Neural progenitor cell (in vitro differentiated cells): ENCODE data around the gene AMIGO2. TPM values are rescaled to one million over a fixed set of nuclear protein-coding genes. Genes with fewer than 3 reads are reported as not detected.

ENCODE experiments used
- DNase-seq: peaks from one replicate; pipeline ENCODE4 v3.0.0-alpha.2; 2016; ENCODE audit warnings: low spot score
- H2AFZ ChIP-seq: fragments of 200-600 bp; sonication (generic); replicated peaks from 2 replicates; pipeline ENCODE4 v1.6.1; 2016; ENCODE audit warnings: antibody characterized with exemption
- H3F3A ChIP-seq: fragments of 200-600 bp; sonication (generic); 2 replicates; pipeline ENCODE4 v1.6.1; 2016; ENCODE audit warnings: antibody characterized with exemption, low read depth
- H3K27ac ChIP-seq: fragments of 200-600 bp; sonication (generic); 2 replicates; pipeline ENCODE4 v1.5.1; 2016; ENCODE audit warnings: mild to moderate bottlenecking
- H3K27me3 ChIP-seq: fragments of 200-600 bp; sonication (generic); 2 replicates; pipeline ENCODE4 v1.6.1; 2016; ENCODE audit warnings: mild to moderate bottlenecking, moderate library complexity
- H3K36me3 ChIP-seq: fragments of 200-600 bp; sonication (generic); 2 replicates; pipeline ENCODE4 v1.5.1; 2016
- H3K4me1 ChIP-seq: fragments of 200-600 bp; sonication (generic); 2 replicates; pipeline ENCODE4 v1.6.1; 2016; ENCODE audit warnings: mixed run types
- H3K4me2 ChIP-seq: fragments of 200-600 bp; sonication (generic); 2 replicates; pipeline ENCODE4 v1.6.1; 2016
- H3K4me3 ChIP-seq: fragments of 200-600 bp; sonication (generic); 2 replicates; pipeline ENCODE4 v1.5.1; 2016
- H3K79me2 ChIP-seq: fragments of 200-600 bp; sonication (generic); 2 replicates; pipeline ENCODE4 v1.6.1; 2016; ENCODE audit warnings: low read depth
- H3K9ac ChIP-seq: fragments of 200-600 bp; sonication (generic); 2 replicates; pipeline ENCODE4 v1.6.1; 2016
- H3K9me3 ChIP-seq: fragments of 200-600 bp; sonication (generic); 2 replicates; pipeline ENCODE4 v1.5.1; 2016; ENCODE audit warnings: low read depth
- H4K20me1 ChIP-seq: fragments of 200-600 bp; sonication (generic); 2 replicates; pipeline ENCODE4 v1.6.1; 2016; ENCODE audit warnings: low read depth
- H3K27ac Mint-ChIP-seq: 3 replicates; pipeline ENCODE4 v1.8.0; 2021; ENCODE audit warnings: mixed read lengths
- H3K27me3 Mint-ChIP-seq: 2 replicates; pipeline ENCODE4 v1.8.0; 2022; ENCODE audit warnings: low read depth, mild to moderate bottlenecking, inconsistent platforms, moderate library complexity, mixed read lengths; ENCODE audit not compliant: insufficient read depth
- H3K36me3 Mint-ChIP-seq: 3 replicates; pipeline ENCODE4 v1.8.0; 2021; ENCODE audit warnings: mixed read lengths
- H3K4me1 Mint-ChIP-seq: 3 replicates; pipeline ENCODE4 v1.8.0; 2021; ENCODE audit warnings: mixed read lengths
- H3K4me3 Mint-ChIP-seq: 3 replicates; pipeline ENCODE4 v1.8.0; 2021; ENCODE audit warnings: mild to moderate bottlenecking, moderate library complexity, mixed read lengths
- H3K9me3 Mint-ChIP-seq: 3 replicates; pipeline ENCODE4 v1.8.0; 2020; ENCODE audit warnings: mixed read lengths
- CTCF ChIP-seq: fragments of 200-600 bp; sonication (generic); IDR thresholded peaks from 2 replicates; pipeline ENCODE4 v1.5.1; 2017; ENCODE audit warnings: antibody characterized with exemption, mild to moderate bottlenecking
- EZH2 ChIP-seq: fragments of 200-600 bp; sonication (generic); IDR thresholded peaks from 2 replicates; pipeline ENCODE4 v1.6.1; 2017; ENCODE audit warnings: antibody characterized with exemption, mild to moderate bottlenecking, moderate library complexity
- EZH2phosphoT487 ChIP-seq: fragments of 200-600 bp; sonication (generic); IDR thresholded peaks from 2 replicates; pipeline ENCODE4 v1.6.1; 2017; ENCODE audit warnings: antibody characterized with exemption
- total RNA-seq: library from RNA; depleted of rRNA; stranded (reverse); fragments of >200 nt; gene quantifications from 2 replicates; pipeline ENCODE4 v1.2.3, GENCODE V29; 2015; ENCODE audit warnings: low replicate concordance

AMIGO2 gene
- total RNA-seq, 1 donor from 2014 or later, result 1.6 TPM

GRCh38 chr12:47114481-47114892, 34.7 kb upstream of the AMIGO2 start:
- Mint-ChIP-seq H3K27ac (no peak overlapping the region), H3K9me3 (no peaks in the 10 kb centered on the region), H3K36me3 (no peaks in the 10 kb centered on the region), H3K4me1 (no peaks in the 10 kb centered on the region), H3K27me3 (peaks cover 2% of the 10 kb centered on the region), H3K4me3 (no peak overlapping the region)
- no peaks in the 10 kb centered on the region for H3K27me3 ChIP-seq
- H2AFZ ChIP-seq, result no peak overlapping the region
- TF ChIP-seq CTCF, result no peak
- TF ChIP-seq EZH2phosphoT487, result no peak
- no peak overlapping the region for H3K9ac ChIP-seq
- no peak overlapping the region for H3K4me3 ChIP-seq
- H3K27ac ChIP-seq, result no peak overlapping the region
- no peaks in the 10 kb centered on the region for H4K20me1 ChIP-seq
- no peak for DNase-seq
- H3K9me3 ChIP-seq, result no peaks in the 10 kb centered on the region
- H3K36me3 ChIP-seq, result no peaks in the 10 kb centered on the region
- H3K79me2 ChIP-seq, result no peaks in the 10 kb centered on the region
- H3K4me1 ChIP-seq, result no peaks in the 10 kb centered on the region
- no peaks in the 10 kb centered on the region for H3F3A ChIP-seq
- no peak overlapping the region for H3K4me2 ChIP-seq

- no peak overlapping the region for H3K4me3 ChIP-seq
- Mint-ChIP-seq H3K36me3 (no peaks in the 10 kb centered on the region), H3K27ac (no peak overlapping the region), H3K27me3 (peaks cover 2% of the 10 kb centered on the region), H3K9me3 (no peaks in the 10 kb centered on the region), H3K4me1 (no peaks in the 10 kb centered on the region), H3K4me3 (no peak overlapping the region)
- no peak overlapping the region for H3K9ac ChIP-seq
- TF ChIP-seq EZH2, result no peak
- TF ChIP-seq EZH2phosphoT487, result no peak
- TF ChIP-seq CTCF, result no peak
- no peaks in the 10 kb centered on the region for H3K36me3 ChIP-seq
- H2AFZ ChIP-seq, result no peak overlapping the region
- H3K4me1 ChIP-seq, result no peaks in the 10 kb centered on the region
- H3F3A ChIP-seq, result no peaks in the 10 kb centered on the region
- H4K20me1 ChIP-seq, result no peaks in the 10 kb centered on the region
- DNase-seq, result no peak
- H3K4me2 ChIP-seq, result no peak overlapping the region
- no peak overlapping the region for H3K27ac ChIP-seq
- H3K27me3 ChIP-seq, result no peaks in the 10 kb centered on the region
- no peaks in the 10 kb centered on the region for H3K79me2 ChIP-seq
- no peaks in the 10 kb centered on the region for H3K9me3 ChIP-seq
These were observed 32.9 kb upstream of the AMIGO2 start for GRCh38 chr12:47112679-47113078.

GRCh38 chr12:47111854-47112253, 32.1 kb upstream of the AMIGO2 start:
- Histone ChIP-seq H3K27ac (no peak overlapping the region), H3K79me2 (no peaks in the 10 kb centered on the region), H3K4me2 (no peak overlapping the region), H3K9ac (no peak overlapping the region), H3K27me3 (no peaks in the 10 kb centered on the region), H3K36me3 (no peaks in the 10 kb centered on the region), H3F3A (no peaks in the 10 kb centered on the region), H3K4me1 (no peaks in the 10 kb centered on the region), H3K4me3 (no peak overlapping the region), H3K9me3 (no peaks in the 10 kb centered on the region), H4K20me1 (no peaks in the 10 kb centered on the region), H2AFZ (no peak overlapping the region)
- DNase-seq, result no peak
- no peak for TF ChIP-seq EZH2
- TF ChIP-seq CTCF, result no peak
- TF ChIP-seq EZH2phosphoT487, result no peak
- Mint-ChIP-seq H3K4me1 (no peaks in the 10 kb centered on the region), H3K36me3 (no peaks in the 10 kb centered on the region), H3K27me3 (no peaks in the 10 kb centered on the region), H3K9me3 (no peaks in the 10 kb centered on the region), H3K4me3 (no peak overlapping the region), H3K27ac (no peak overlapping the region)

GRCh38 chr12:47111392-47111778, 31.6 kb upstream of the AMIGO2 start:
- Histone ChIP-seq H3K27me3 (no peaks in the 10 kb centered on the region), H3K4me1 (no peaks in the 10 kb centered on the region), H2AFZ (no peak overlapping the region), H3K9ac (no peak overlapping the region), H4K20me1 (no peaks in the 10 kb centered on the region), H3K4me3 (no peak overlapping the region), H3K36me3 (no peaks in the 10 kb centered on the region), H3F3A (no peaks in the 10 kb centered on the region), H3K4me2 (no peak overlapping the region), H3K9me3 (no peaks in the 10 kb centered on the region), H3K79me2 (no peaks in the 10 kb centered on the region), H3K27ac (no peak overlapping the region)
- H3K4me3 Mint-ChIP-seq, result no peak overlapping the region
- TF ChIP-seq EZH2phosphoT487, result no peak
- TF ChIP-seq CTCF, result no peak
- no peak for TF ChIP-seq EZH2
- no peaks in the 10 kb centered on the region for H3K4me1 Mint-ChIP-seq
- no peaks in the 10 kb centered on the region for H3K27me3 Mint-ChIP-seq
- H3K27ac Mint-ChIP-seq, result no peak overlapping the region
- no peaks in the 10 kb centered on the region for H3K9me3 Mint-ChIP-seq
- H3K36me3 Mint-ChIP-seq, result no peaks in the 10 kb centered on the region
- DNase-seq, result no peak
